ENCODE data around the gene SYT7. TPM values are rescaled to one million over a fixed set of nuclear protein-coding genes. Genes with fewer than 3 reads are reported as not detected.

Gene SYT7
- total and polyA plus RNA-seq, 4 donors: 2.1 to 114 (median 30.8) TPM

DNA sequence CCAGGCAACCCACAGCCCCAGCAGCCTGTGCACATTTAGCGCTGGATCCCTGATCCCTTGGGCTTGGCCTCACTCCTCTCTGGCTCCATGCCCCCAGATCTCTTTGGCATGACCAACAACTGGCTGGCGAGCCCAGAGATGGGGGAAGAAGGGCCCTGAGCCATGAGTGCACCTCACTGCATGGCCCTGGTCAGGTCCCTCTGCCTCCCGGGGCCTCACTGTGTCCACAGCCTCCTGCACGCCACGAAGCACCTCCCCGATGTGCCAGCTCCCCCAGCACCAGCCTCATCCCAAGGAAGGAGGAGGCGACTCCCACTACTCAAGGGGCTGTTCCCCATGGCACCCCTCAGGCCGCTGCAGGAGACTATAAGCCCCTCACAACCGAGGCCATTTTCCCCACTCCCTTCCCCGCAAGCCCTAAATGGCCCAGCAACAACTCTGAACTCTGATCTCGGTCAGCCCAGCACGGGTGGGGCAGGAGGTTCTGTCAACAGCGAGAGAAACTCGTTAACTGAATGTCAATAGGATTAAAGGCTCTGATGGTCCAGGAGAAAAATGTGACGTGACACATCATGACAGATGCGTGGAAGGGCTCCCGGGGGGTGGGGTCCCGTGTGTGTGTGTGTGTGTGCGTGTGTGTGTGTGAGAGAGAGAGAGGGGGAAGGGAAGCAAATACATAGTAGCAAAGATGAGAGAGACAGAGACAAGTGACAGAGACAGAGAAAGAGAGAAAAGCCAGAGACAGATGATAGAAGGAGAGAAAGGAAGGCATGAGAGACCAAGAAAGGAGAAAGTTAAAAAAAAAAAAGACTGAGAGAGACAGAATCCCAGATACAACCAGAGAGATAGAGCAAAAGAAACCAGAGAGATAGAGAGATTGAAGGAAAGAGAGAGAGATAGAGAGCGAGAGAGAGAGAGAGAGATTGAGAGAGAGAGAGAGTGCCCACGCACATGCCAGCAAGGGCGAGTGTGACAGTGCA, 28.4 kb upstream of the SYT7 start:
- WGBS: 37% methylated on average over 22 of the region's 22 CpGs
- Histone ChIP-seq H3K9ac (ENCODE audit: low read depth in 1 of 2, low read length in 2 of 2) (no peak overlapping the region), H3K27me3 (ENCODE audit: control insufficient read depth in 4 of 4, insufficient read depth in 4 of 4, low read length in 3 of 4) (no peaks in the 10 kb centered on the region), H3K27ac (ENCODE audit: low read depth in 1 of 2, low read length in 2 of 2) (no peak overlapping the region), H3K4me1 (ENCODE audit: control insufficient read depth in 4 of 4, insufficient read depth in 4 of 4, low read length in 3 of 4) (peaks cover 0 to 15% (median 8%) of the 10 kb centered on the region in 4 donors), H3K36me3 (ENCODE audit: control insufficient read depth in 4 of 4, insufficient read depth in 3 of 4, low read depth in 1 of 4, low read length in 3 of 4) (no peaks in the 10 kb centered on the region), H3K4me3 (ENCODE audit: low read depth in 1 of 3, low read length in 3 of 3) (no peak overlapping the region), H3K9me3 (ENCODE audit: control insufficient read depth in 4 of 4, low read length in 3 of 4) (no peaks in the 10 kb centered on the region)
- TF ChIP-seq FOXA2 (IDR thresholded peaks at IDR 0.05) (peak; percentile 51), RXRA (IDR thresholded peaks at IDR 0.05) (peak in 1 of 2 donors; percentile 19), SP1 (IDR thresholded peaks at IDR 0.05) (peak; percentile 12), HNF4A (conservative IDR thresholded peaks at IDR 0.05) (peak; percentile 39 to 51)
- TF ChIP-seq, protein P1, sequence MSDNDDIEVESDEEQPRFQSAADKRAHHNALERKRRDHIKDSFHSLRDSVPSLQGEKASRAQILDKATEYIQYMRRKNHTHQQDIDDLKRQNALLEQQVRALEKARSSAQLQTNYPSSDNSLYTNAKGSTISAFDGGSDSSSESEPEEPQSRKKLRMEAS (IDR thresholded peaks at IDR 0.05): no peak
- DNase-seq (ENCODE audit: low spot score): peak; percentile 51

DNA sequence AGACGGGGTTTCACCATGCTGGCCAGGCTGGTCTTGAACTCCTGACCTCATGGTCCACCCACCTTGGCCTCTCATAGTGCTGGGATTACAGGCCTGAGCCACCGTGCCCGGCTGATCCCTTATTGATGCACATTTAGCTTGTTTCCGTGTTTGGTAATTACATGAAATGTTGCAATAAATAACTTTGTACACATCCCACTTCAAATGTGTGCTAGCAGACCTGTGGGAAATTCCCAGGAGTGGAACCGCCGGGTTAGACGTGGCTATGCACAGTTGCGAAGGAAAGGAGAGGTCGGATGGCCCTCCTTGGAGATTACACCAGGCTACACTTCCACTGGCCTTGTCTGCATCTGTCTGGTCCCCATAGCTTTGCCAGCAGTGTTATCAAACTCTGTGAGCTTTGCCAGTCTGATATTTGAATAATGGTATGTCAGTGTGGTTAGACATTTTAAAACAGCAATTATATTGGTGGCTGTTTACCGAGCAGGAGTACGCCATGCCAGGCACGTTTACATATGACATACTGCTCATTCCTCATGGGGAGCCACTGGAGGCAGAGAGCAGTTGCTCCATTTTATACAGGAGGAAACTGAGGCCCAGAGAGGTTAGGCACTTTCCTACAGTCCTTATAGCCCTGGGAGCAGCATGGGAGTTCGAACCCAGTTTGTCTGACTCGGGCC, 27.2 kb upstream of the SYT7 start:
- no peak overlapping the region for H3K27ac ChIP-seq (ENCODE audit: low read depth in 1 of 2, low read length in 2 of 2)
- TF ChIP-seq FOXA2 (IDR thresholded peaks at IDR 0.05) (no peak), HNF4G (IDR thresholded peaks at IDR 0.05) (no peak), RAD21 (IDR thresholded peaks at IDR 0.05) (no peak), JUND (IDR thresholded peaks at IDR 0.05) (no peak), TAF1 (conservative IDR thresholded peaks at IDR 0.05) (no peak), SP1 (IDR thresholded peaks at IDR 0.05) (no peak), NR2F2 (IDR thresholded peaks at IDR 0.05) (no peak), RXRA (IDR thresholded peaks at IDR 0.05) (no peak), GABPA (IDR thresholded peaks at IDR 0.05 in 1 of 2, conservative IDR thresholded peaks at IDR 0.05 in 1 of 2) (no peak), FOXA1 (IDR thresholded peaks at IDR 0.05) (no peak), YY1 (IDR thresholded peaks at IDR 0.05) (no peak), EGR1 (IDR thresholded peaks at IDR 0.05; ENCODE audit: low read depth in 2 of 2) (no peak)
- TF ChIP-seq, protein P2, sequence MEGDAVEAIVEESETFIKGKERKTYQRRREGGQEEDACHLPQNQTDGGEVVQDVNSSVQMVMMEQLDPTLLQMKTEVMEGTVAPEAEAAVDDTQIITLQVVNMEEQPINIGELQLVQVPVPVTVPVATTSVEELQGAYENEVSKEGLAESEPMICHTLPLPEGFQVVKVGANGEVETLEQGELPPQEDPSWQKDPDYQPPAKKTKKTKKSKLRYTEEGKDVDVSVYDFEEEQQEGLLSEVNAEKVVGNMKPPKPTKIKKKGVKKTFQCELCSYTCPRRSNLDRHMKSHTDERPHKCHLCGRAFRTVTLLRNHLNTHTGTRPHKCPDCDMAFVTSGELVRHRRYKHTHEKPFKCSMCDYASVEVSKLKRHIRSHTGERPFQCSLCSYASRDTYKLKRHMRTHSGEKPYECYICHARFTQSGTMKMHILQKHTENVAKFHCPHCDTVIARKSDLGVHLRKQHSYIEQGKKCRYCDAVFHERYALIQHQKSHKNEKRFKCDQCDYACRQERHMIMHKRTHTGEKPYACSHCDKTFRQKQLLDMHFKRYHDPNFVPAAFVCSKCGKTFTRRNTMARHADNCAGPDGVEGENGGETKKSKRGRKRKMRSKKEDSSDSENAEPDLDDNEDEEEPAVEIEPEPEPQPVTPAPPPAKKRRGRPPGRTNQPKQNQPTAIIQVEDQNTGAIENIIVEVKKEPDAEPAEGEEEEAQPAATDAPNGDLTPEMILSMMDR (IDR thresholded peaks at IDR 0.05; ENCODE audit: low read depth, low read length, missing input control): no peak
- TF ChIP-seq, protein P1 (IDR thresholded peaks at IDR 0.05): no peak
- TF ChIP-seq, protein P3, sequence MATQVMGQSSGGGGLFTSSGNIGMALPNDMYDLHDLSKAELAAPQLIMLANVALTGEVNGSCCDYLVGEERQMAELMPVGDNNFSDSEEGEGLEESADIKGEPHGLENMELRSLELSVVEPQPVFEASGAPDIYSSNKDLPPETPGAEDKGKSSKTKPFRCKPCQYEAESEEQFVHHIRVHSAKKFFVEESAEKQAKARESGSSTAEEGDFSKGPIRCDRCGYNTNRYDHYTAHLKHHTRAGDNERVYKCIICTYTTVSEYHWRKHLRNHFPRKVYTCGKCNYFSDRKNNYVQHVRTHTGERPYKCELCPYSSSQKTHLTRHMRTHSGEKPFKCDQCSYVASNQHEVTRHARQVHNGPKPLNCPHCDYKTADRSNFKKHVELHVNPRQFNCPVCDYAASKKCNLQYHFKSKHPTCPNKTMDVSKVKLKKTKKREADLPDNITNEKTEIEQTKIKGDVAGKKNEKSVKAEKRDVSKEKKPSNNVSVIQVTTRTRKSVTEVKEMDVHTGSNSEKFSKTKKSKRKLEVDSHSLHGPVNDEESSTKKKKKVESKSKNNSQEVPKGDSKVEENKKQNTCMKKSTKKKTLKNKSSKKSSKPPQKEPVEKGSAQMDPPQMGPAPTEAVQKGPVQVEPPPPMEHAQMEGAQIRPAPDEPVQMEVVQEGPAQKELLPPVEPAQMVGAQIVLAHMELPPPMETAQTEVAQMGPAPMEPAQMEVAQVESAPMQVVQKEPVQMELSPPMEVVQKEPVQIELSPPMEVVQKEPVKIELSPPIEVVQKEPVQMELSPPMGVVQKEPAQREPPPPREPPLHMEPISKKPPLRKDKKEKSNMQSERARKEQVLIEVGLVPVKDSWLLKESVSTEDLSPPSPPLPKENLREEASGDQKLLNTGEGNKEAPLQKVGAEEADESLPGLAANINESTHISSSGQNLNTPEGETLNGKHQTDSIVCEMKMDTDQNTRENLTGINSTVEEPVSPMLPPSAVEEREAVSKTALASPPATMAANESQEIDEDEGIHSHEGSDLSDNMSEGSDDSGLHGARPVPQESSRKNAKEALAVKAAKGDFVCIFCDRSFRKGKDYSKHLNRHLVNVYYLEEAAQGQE (IDR thresholded peaks at IDR 0.05): no peak
- TF ChIP-seq, protein P4, sequence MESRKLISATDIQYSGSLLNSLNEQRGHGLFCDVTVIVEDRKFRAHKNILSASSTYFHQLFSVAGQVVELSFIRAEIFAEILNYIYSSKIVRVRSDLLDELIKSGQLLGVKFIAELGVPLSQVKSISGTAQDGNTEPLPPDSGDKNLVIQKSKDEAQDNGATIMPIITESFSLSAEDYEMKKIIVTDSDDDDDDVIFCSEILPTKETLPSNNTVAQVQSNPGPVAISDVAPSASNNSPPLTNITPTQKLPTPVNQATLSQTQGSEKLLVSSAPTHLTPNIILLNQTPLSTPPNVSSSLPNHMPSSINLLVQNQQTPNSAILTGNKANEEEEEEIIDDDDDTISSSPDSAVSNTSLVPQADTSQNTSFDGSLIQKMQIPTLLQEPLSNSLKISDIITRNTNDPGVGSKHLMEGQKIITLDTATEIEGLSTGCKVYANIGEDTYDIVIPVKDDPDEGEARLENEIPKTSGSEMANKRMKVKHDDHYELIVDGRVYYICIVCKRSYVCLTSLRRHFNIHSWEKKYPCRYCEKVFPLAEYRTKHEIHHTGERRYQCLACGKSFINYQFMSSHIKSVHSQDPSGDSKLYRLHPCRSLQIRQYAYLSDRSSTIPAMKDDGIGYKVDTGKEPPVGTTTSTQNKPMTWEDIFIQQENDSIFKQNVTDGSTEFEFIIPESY (IDR thresholded peaks at IDR 0.05): no peak
- H3K9ac ChIP-seq (ENCODE audit: low read depth in 1 of 2, low read length in 2 of 2): no peak overlapping the region
- H3K4me1 ChIP-seq (ENCODE audit: control insufficient read depth in 4 of 4, insufficient read depth in 4 of 4, low read length in 3 of 4): peaks cover 0 to 15% (median 8%) of the 10 kb centered on the region in 4 donors
- no peaks in the 10 kb centered on the region for H3K9me3 ChIP-seq (ENCODE audit: control insufficient read depth in 4 of 4, low read length in 3 of 4)
- no peaks in the 10 kb centered on the region for H3K27me3 ChIP-seq (ENCODE audit: control insufficient read depth in 4 of 4, insufficient read depth in 4 of 4, low read length in 3 of 4)
- WGBS: 80% methylated on average over 14 of the region's 14 CpGs
- no peak overlapping the region for H3K4me3 ChIP-seq (ENCODE audit: low read depth in 1 of 3, low read length in 3 of 3)
- DNase-seq (ENCODE audit: low spot score): no peak
- no peaks in the 10 kb centered on the region for H3K36me3 ChIP-seq (ENCODE audit: control insufficient read depth in 4 of 4, insufficient read depth in 3 of 4, low read depth in 1 of 4, low read length in 3 of 4)

All from liver (tissue), 9 donors.